CD14-positive monocyte (primary cell): ENCODE results near the gene EVA1B. TPM values are rescaled to one million over a fixed set of nuclear protein-coding genes. Genes with fewer than 3 reads are reported as not detected.
A peak's percentile ranks its signal among the peaks of the same experiment; 100 is the strongest.

Experiments
- DNase-seq, 3 donors: peaks; one replicate each; pipeline ENCODE4 v3.0.0-alpha.2; 2011 to 2022
- H2AFZ ChIP-seq: 2 replicates; pipeline ENCODE4 v1.6.0; 2012; ENCODE audit warnings: mild to moderate bottlenecking, low read depth, low read length, inconsistent platforms; ENCODE audit not compliant: insufficient read depth, poor library complexity, severe bottlenecking
- H3K27ac ChIP-seq, 2 donors: 1 replicate in 1 of 2; 2 replicates in 1 of 2; pipeline ENCODE4 v1.5.1; 2012 to 2013; ENCODE audit warnings: low read length in 2 of 2, control low read depth in 1 of 2, inconsistent platforms in 1 of 2, low read depth in 1 of 2, mild to moderate bottlenecking in 1 of 2
- H3K27me3 ChIP-seq, 2 donors: one replicate each; pipeline versions ENCODE4 v1.6.0 to v1.6.1; 2011 to 2013; ENCODE audit warnings: low read length in 2 of 2; ENCODE audit not compliant: control insufficient read depth in 2 of 2, insufficient read depth in 2 of 2
- H3K36me3 ChIP-seq, 2 donors: replicated peaks in 1 of 2; 1 replicate in 1 of 2; 2 replicates in 1 of 2; pipeline versions ENCODE4 v1.5.1 to v1.6.1; 2012 to 2013; ENCODE audit warnings: low read length in 2 of 2, control low read depth in 1 of 2, inconsistent platforms in 1 of 2, mild to moderate bottlenecking in 1 of 2; ENCODE audit not compliant: insufficient read depth in 2 of 2, control insufficient read depth in 1 of 2
- H3K4me1 ChIP-seq, 2 donors: 1 replicate in 1 of 2; 2 replicates in 1 of 2; pipeline versions ENCODE4 v1.5.1 to v1.6.1; 2012 to 2013; ENCODE audit warnings: low read length in 2 of 2, control low read depth in 1 of 2, inconsistent platforms in 1 of 2, mild to moderate bottlenecking in 1 of 2, moderate library complexity in 1 of 2; ENCODE audit not compliant: insufficient read depth in 2 of 2, control insufficient read depth in 1 of 2
- H3K4me2 ChIP-seq: replicated peaks from 2 replicates; pipeline ENCODE3; 2012; ENCODE audit warnings: low read length, moderate library complexity, mild to moderate bottlenecking; ENCODE audit not compliant: poor library complexity, severe bottlenecking; ENCODE audit errors: extremely low read depth
- H3K4me3 ChIP-seq, 3 experiments: fragments of 200-600 bp in 1 of 3; sonication (generic) in 1 of 3; replicated peaks in 1 of 3; 1 replicate in 2 of 3; 2 replicates in 1 of 3; pipeline ENCODE4 v1.5.1; 2011 to 2013; ENCODE audit warnings: low read length in 3 of 3, mild to moderate bottlenecking in 3 of 3, control low read depth in 2 of 3, low read depth in 2 of 3, inconsistent platforms in 1 of 3, moderate library complexity in 1 of 3
- H3K79me2 ChIP-seq: 2 replicates; pipeline ENCODE4 v1.6.0; 2012; ENCODE audit warnings: mild to moderate bottlenecking, control low read depth, inconsistent platforms, low read length, moderate library complexity; ENCODE audit not compliant: insufficient read depth
- H3K9ac ChIP-seq: 2 replicates; pipeline ENCODE4 v1.6.0; 2017; ENCODE audit warnings: low read length, mild to moderate bottlenecking; ENCODE audit not compliant: insufficient read depth, poor library complexity, severe bottlenecking
- H3K9me3 ChIP-seq, 2 donors: replicated peaks in 1 of 2; 1 replicate in 1 of 2; 2 replicates in 1 of 2; pipeline versions ENCODE4 v1.5.1 to v1.6.1; 2012 to 2013; ENCODE audit warnings: low read length in 2 of 2, control low read depth in 1 of 2; ENCODE audit not compliant: control insufficient read depth in 1 of 2, insufficient read depth in 1 of 2
- H4K20me1 ChIP-seq: 2 replicates; pipeline ENCODE4 v1.6.0; 2012; ENCODE audit warnings: mild to moderate bottlenecking, low read length, control low read depth, moderate library complexity; ENCODE audit not compliant: insufficient read depth
- H3K27ac Mint-ChIP-seq, 7 donors: one replicate each; pipeline ENCODE4 v1.8.0; 2020; ENCODE audit warnings: mild to moderate bottlenecking in 7 of 7, mixed read lengths in 7 of 7, moderate library complexity in 6 of 7, inconsistent platforms in 2 of 7
- H3K27me3 Mint-ChIP-seq, 3 donors: one replicate each; pipeline ENCODE4 v1.8.0; 2021 to 2022; ENCODE audit warnings: low read depth in 3 of 3, mild to moderate bottlenecking in 3 of 3, mixed read lengths in 3 of 3, moderate library complexity in 3 of 3, inconsistent platforms in 1 of 3
- H3K36me3 Mint-ChIP-seq, 2 donors: one replicate each; pipeline ENCODE4 v1.8.0; 2020; ENCODE audit warnings: mixed read lengths in 2 of 2, inconsistent platforms in 1 of 2, mild to moderate bottlenecking in 1 of 2
- H3K4me1 Mint-ChIP-seq: one replicate; pipeline ENCODE4 v1.8.0; 2020; ENCODE audit warnings: mild to moderate bottlenecking, mixed read lengths
- H3K4me3 Mint-ChIP-seq, 2 donors: one replicate each; pipeline ENCODE4 v1.8.0; 2020; ENCODE audit warnings: mild to moderate bottlenecking in 2 of 2, mixed read lengths in 2 of 2, moderate library complexity in 1 of 2
- H3K9me3 Mint-ChIP-seq, 7 donors: one replicate each; pipeline ENCODE4 v1.8.0; 2020 to 2022; ENCODE audit warnings: mixed read lengths in 7 of 7, mild to moderate bottlenecking in 6 of 7, moderate library complexity in 6 of 7, inconsistent platforms in 2 of 7
- CTCF ChIP-seq: fragments of 200-600 bp; IDR thresholded peaks from one replicate; pipeline ENCODE4 v1.8.0; 2022; ENCODE audit warnings: antibody characterized with exemption, mild to moderate bottlenecking
- WGBS: methylation state at CpG from one replicate; pipeline ENCODE4 v1.1.5; 2013; ENCODE audit warnings: missing lambda C conversion rate; ENCODE audit not compliant: insufficient coverage; 5-methylcytosine and 5-hydroxymethylcytosine counted together
- intact Hi-C, 2 donors: fragments of 100-400 bp; cut with micrococcal nuclease; formaldehyde crosslinking; loops; one replicate each; pipeline versions ENCODE4 v1.15.0 to v1.15.1; 2023
- polyA plus RNA-seq, 3 donors: library from polyadenylated mRNA; depleted of rRNA in 1 of 3; unstranded in 2 of 3; stranded (reverse) in 1 of 3; fragments of 300-500 nt in 2 of 3; fragments of >200 nt in 1 of 3; fragmentation: Illumina TruSeq in 2 of 3; gene quantifications; 1 replicate in 2 of 3; 2 replicates in 1 of 3; pipeline ENCODE4 v1.2.3, GENCODE V29; 2012 to 2021

Gene EVA1B
- polyA plus RNA-seq, 3 donors: 13.7 to 19.1 (median 16.6) TPM

- no peaks in the 10 kb centered on the region for H3K27me3 ChIP-seq
- H3K27ac Mint-ChIP-seq: peak overlapping the region in 5 of 7 donors; percentile 20 to 59 (median 37)
Measured at GRCh38 chr1:36295390-36295789, 28.1 kb downstream of the EVA1B start.

GRCh38 chr1:36287595-36287994, 35.9 kb downstream of the EVA1B start:
- H3K9me3 ChIP-seq: no peaks in the 10 kb centered on the region
- intact Hi-C loops: loop anchor here in 1 of 2 donors (2.0 to 10.0 kb wide), 2 partner anchors 103 to 187 kb away; no protein-coding TSS in a partner anchor
- no peak overlapping the region for H3K4me3 Mint-ChIP-seq
- no peak overlapping the region for H3K4me3 ChIP-seq
- H3K79me2 ChIP-seq: peaks cover 31% of the 10 kb centered on the region
- H3K4me2 ChIP-seq: no peak overlapping the region
- peaks cover 2% of the 10 kb centered on the region for H3K4me1 Mint-ChIP-seq
- H2AFZ ChIP-seq: no peak overlapping the region
- H3K27ac Mint-ChIP-seq: peak overlapping the region in 2 of 7 donors; percentile 69 to 75
- peaks cover 85% of the 10 kb centered on the region for H4K20me1 ChIP-seq
- H3K36me3 ChIP-seq: peaks cover 89 to 97% of the 10 kb centered on the region in 2 donors
- no peaks in the 10 kb centered on the region for H3K27me3 ChIP-seq
- peaks cover 80 to 92% of the 10 kb centered on the region in 2 donors for H3K36me3 Mint-ChIP-seq
- no peak overlapping the region for H3K9ac ChIP-seq
- H3K4me1 ChIP-seq: no peaks in the 10 kb centered on the region
- WGBS: 100% methylated on average over 3 of the region's 5 CpGs
- no peak for DNase-seq
- H3K27ac ChIP-seq: peak overlapping the region in 1 of 2 donors; percentile 31
- no peak for TF ChIP-seq CTCF
- H3K9me3 Mint-ChIP-seq: peaks cover 0 to 1% (median 0%) of the 10 kb centered on the region in 7 donors
- H3K27me3 Mint-ChIP-seq: no peaks in the 10 kb centered on the region

More at GRCh38 chr1:36295390-36295789, 28.1 kb downstream of the EVA1B start:
- no peak overlapping the region for H3K4me2 ChIP-seq
- intact Hi-C loops: no loop called here
- H3K4me3 ChIP-seq: no peak overlapping the region
- peaks cover 78 to 91% of the 10 kb centered on the region in 2 donors for H3K36me3 ChIP-seq
- H3K4me1 ChIP-seq: peaks cover 7 to 12% of the 10 kb centered on the region in 2 donors
- H3K9me3 ChIP-seq: no peaks in the 10 kb centered on the region
- no peaks in the 10 kb centered on the region for H3K79me2 ChIP-seq
- Mint-ChIP-seq H3K9me3 (peaks cover 0 to 1% (median 0%) of the 10 kb centered on the region in 7 donors), H3K4me1 (peaks cover 9% of the 10 kb centered on the region), H3K4me3 (no peak overlapping the region), H3K36me3 (peaks cover 75 to 88% of the 10 kb centered on the region in 2 donors), H3K27me3 (no peaks in the 10 kb centered on the region)
- no peak overlapping the region for H3K27ac ChIP-seq
- DNase-seq: no peak
- TF ChIP-seq CTCF: no peak
- no peak overlapping the region for H3K9ac ChIP-seq
- WGBS: 100% methylated on average over 1 of the region's 2 CpGs
- no peak overlapping the region for H2AFZ ChIP-seq
- peaks cover 60% of the 10 kb centered on the region for H4K20me1 ChIP-seq
